Retinal pigment epithelial cell (primary cell): ENCODE results near the gene MAP2.
A peak's percentile ranks its signal among the peaks of the same experiment; 100 is the strongest.

Experiments used
- DNase-seq: peaks from one replicate; pipeline ENCODE4 v3.0.0-alpha.2; 2010; ENCODE audit warnings: low read depth
- H3K4me3 ChIP-seq: 2 replicates; pipeline ENCODE4 v1.5.1; 2011; ENCODE audit warnings: mild to moderate bottlenecking, low read length, control low read depth, moderate library complexity
- TF ChIP-seq, protein P1 (sequence below): conservative IDR thresholded peaks from 2 replicates; pipeline ENCODE4 v1.5.1; 2011; ENCODE audit warnings: low read depth, low read length, control low read depth, inconsistent platforms

MAP2 gene

DNA sequence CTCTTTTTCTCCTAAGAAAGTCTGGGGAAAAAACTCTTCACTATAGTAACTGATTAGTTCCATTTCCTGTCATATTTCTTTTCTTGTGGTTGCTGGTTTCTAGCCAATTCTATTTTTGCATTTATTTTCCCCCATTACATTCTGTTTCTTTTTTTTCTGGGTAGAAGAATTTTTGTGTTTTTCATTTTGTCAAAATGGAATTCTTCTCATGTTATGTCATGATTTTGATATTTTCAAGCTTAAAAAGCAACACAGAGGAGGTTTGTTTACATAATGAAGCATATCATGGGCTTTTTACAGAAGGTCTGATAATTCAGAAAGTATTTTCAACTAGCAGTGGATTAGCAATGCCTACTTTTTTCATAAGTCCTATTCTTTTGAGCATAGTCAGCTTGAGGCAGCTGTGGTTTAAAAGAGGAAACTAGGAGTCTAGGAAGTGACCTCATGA, 102.0 kb downstream of the MAP2 start:
- peak; percentile 82 for DNase-seq
- TF ChIP-seq, protein P1, sequence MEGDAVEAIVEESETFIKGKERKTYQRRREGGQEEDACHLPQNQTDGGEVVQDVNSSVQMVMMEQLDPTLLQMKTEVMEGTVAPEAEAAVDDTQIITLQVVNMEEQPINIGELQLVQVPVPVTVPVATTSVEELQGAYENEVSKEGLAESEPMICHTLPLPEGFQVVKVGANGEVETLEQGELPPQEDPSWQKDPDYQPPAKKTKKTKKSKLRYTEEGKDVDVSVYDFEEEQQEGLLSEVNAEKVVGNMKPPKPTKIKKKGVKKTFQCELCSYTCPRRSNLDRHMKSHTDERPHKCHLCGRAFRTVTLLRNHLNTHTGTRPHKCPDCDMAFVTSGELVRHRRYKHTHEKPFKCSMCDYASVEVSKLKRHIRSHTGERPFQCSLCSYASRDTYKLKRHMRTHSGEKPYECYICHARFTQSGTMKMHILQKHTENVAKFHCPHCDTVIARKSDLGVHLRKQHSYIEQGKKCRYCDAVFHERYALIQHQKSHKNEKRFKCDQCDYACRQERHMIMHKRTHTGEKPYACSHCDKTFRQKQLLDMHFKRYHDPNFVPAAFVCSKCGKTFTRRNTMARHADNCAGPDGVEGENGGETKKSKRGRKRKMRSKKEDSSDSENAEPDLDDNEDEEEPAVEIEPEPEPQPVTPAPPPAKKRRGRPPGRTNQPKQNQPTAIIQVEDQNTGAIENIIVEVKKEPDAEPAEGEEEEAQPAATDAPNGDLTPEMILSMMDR, result no peak
- no peak overlapping the region for H3K4me3 ChIP-seq

DNA sequence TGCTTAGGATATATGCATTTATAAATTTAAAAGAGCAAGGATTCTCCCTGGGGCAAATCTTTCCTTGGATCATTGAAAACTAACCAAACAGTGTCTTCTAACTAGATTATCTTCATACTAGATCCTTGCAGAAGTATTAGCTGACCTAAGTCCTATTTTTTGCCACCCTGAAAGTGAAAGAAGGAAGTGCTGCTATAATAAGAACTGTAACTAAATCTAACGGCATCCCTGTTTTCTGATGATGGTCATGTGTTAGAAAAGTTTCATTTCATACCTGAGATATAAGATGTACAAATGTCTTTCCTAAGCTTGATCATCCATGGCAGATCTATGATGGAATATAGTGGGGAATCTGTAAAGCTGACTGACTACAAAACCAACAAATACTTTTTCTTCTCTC, 102.7 kb downstream of the MAP2 start:
- TF ChIP-seq, protein P1, result no peak
- no peak overlapping the region for H3K4me3 ChIP-seq
- DNase-seq, result no peak

DNA sequence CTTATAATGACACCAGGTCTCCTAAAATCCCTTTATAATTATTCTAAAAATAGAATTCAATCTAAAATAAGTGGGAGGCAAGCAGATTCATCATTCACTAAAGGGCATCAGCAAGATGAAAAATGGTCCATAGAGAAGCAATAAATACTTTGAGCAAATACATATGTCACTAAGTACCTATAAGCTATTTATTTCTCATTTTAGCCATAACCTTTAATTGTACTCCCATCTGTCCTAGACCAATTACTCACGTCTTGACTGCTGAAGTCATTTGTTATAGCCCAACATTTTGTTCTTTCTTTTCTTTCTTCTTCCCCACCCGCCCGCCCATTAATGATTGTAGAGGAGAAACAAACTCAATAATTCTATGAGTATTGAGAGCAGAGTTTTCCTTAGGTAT, 105.7 kb downstream of the MAP2 start:
- no peak overlapping the region for H3K4me3 ChIP-seq
- TF ChIP-seq, protein P1, result no peak
- no peak for DNase-seq

- DNase-seq, result no peak
- H3K4me3 ChIP-seq, result no peak overlapping the region
- TF ChIP-seq, protein P1, result no peak
Observed at GRCh38 chr2:209532321-209532720, 108.5 kb downstream of the MAP2 start.

- H3K4me3 ChIP-seq, result no peak overlapping the region
- no peak for DNase-seq
- TF ChIP-seq, protein P1, result no peak
Observed at GRCh38 chr2:209533391-209533790, 109.5 kb downstream of the MAP2 start.

DNA sequence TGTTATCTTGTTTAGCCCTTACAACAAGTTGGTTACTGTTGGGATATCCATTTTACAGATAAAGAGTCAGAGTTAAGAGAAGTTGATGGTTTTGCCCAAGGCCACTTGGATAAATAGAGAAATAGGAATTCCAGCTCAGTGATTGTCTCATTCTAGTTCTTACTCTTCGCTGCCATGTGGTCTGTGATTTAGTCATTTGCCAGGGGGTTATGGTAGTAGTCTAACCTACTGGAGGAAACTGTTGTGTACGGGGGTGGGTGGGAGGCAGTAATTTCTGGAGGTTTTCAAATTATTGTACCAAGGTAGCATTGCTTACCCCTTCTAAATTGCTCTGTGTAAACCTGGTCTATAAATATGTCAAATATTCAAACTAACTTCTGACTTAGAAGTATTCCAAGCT, 110.4 kb downstream of the MAP2 start:
- DNase-seq, result no peak
- TF ChIP-seq, protein P1, result no peak
- no peak overlapping the region for H3K4me3 ChIP-seq

- TF ChIP-seq, protein P1, result no peak
- no peak for DNase-seq
- H3K4me3 ChIP-seq, result no peak overlapping the region
Observed at GRCh38 chr2:209536363-209536762, 112.5 kb downstream of the MAP2 start.
